OCI-LY7 (cell line): ENCODE data around the gene RNF149.

Source experiments
- EZH2phosphoT487 ChIP-seq: fragments of 200-600 bp; sonication (generic); IDR thresholded peaks from 2 replicates; pipeline ENCODE4 v1.6.1; 2018; ENCODE audit warnings: low read depth, borderline replicate concordance, mild to moderate bottlenecking, mixed run types, antibody characterized with exemption, low read length, moderate library complexity, mixed read lengths
- TF ChIP-seq, protein P1 (sequence below): fragments of 200-600 bp; sonication (generic); conservative IDR thresholded peaks from 2 replicates; pipeline ENCODE4 v1.5.1; 2014; ENCODE audit warnings: mild to moderate bottlenecking, antibody characterized with exemption, low read length, moderate library complexity, mixed read lengths

DNA sequence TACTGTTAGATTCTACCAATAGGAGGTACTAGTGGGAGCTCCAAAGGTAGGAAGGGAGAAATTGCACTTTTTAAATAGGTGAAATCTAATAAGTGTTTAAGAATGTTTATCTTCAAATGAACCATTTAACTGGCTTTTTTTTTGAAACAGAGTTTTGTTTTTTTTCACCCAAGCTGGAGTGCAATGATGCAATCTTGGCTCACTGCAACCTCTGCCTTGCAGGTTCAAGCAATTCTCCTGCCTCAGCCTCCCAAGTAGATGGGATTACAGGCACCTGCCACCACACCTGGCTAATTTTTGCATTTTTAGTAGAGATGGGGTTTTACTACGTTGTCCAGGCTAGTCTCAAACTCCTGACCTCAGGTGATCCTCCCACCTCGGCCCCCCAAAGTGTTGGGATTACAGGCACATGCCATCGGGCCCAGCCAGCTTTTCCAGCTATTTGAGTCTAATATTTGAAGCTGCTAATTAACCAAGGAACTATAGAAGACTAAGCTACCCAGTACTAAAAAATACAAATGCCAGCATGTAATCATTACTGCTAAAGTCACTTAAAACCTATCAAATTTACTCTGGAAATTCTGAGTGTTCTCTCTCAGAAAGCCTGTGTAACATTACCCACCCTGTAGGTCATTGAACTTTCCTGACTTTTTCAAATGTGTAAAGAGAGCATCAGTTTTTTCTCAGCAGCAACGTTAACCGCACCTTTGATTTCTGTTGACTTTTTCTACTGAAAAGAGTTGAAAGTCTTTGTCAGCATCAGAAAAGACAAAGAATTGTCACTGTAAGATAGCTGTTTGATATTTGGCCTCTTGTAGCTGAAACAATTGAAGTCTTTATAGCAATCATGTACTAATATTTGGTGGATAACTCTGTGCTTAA, 24.6 kb upstream of the RNF149 start:
- TF ChIP-seq, protein P1, sequence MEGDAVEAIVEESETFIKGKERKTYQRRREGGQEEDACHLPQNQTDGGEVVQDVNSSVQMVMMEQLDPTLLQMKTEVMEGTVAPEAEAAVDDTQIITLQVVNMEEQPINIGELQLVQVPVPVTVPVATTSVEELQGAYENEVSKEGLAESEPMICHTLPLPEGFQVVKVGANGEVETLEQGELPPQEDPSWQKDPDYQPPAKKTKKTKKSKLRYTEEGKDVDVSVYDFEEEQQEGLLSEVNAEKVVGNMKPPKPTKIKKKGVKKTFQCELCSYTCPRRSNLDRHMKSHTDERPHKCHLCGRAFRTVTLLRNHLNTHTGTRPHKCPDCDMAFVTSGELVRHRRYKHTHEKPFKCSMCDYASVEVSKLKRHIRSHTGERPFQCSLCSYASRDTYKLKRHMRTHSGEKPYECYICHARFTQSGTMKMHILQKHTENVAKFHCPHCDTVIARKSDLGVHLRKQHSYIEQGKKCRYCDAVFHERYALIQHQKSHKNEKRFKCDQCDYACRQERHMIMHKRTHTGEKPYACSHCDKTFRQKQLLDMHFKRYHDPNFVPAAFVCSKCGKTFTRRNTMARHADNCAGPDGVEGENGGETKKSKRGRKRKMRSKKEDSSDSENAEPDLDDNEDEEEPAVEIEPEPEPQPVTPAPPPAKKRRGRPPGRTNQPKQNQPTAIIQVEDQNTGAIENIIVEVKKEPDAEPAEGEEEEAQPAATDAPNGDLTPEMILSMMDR, result no peak
- TF ChIP-seq EZH2phosphoT487, result no peak
